ENCODE measurements around the gene ANKRD40. TPM values are rescaled to one million over a fixed set of nuclear protein-coding genes. Genes with fewer than 3 reads are reported as not detected.
"Not testable (repeated sequence)": the region's sequence is repeated elsewhere in the genome, so short reads cannot be mapped to it uniquely, and the experiment has no call there.

Gene ANKRD40
- total RNA-seq, 6 experiments from 2014 or later = 13.9 to 17.4 (median 15.1) TPM

- no peaks in the 10 kb centered on the region for H3K36me3 ChIP-seq
- H3K4me1 ChIP-seq = peaks cover 0 to 57% (median 14%) of the 10 kb centered on the region in 4 donors
- TF ChIP-seq POLR2A (IDR thresholded peaks at IDR 0.05) (no peak), CTCF (IDR thresholded peaks at IDR 0.05) (no peak)
- H3K27ac ChIP-seq = no peak overlapping the region
- ATAC-seq (peak in 1 of 4 donors; percentile 38), DNase-seq (no peak)
- WGBS (ENCODE audit: insufficient coverage, low coverage, low lambda C conversion rate, missing lambda C conversion rate) = 66% methylated on average over 5 of the region's 5 CpGs
- no peaks in the 10 kb centered on the region for H3K9me3 ChIP-seq
- H3K4me3 ChIP-seq = no peak overlapping the region
- intact Hi-C loops (cut with DNase I) = no loop called here
- H3K27me3 ChIP-seq = no peaks in the 10 kb centered on the region
These were observed 21.4 kb upstream of the ANKRD40 start for GRCh38 chr17:50728881-50729765.

DNA sequence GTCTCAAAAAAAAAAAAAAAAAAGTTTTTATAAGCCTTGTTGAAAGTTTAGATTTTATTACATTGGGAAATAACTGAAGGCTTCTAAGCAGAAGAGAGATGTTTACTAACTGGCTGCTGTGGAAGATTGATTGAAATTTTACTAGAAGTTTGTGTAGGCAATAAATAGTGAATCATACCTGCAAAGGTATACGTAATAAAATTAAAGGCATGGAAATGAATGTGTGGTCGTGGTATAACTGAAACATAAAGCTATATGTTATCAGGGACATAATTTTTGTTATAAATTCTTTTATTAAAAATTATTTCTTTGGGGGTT, 20.4 kb upstream of the ANKRD40 start:
- intact Hi-C loops (cut with DNase I) = no loop called here
- TF ChIP-seq POLR2A (IDR thresholded peaks at IDR 0.05) (no peak), CTCF (IDR thresholded peaks at IDR 0.05) (no peak)
- no peak overlapping the region for H3K4me3 ChIP-seq
- no peaks in the 10 kb centered on the region for H3K9me3 ChIP-seq
- no peak for ATAC-seq
- H3K27ac ChIP-seq = no peak overlapping the region
- peaks cover 0 to 68% (median 21%) of the 10 kb centered on the region in 4 donors for H3K4me1 ChIP-seq
- H3K27me3 ChIP-seq = no peaks in the 10 kb centered on the region
- WGBS (ENCODE audit: insufficient coverage, low coverage, low lambda C conversion rate, missing lambda C conversion rate) = 56% methylated on average over 2 of the region's 2 CpGs
- DNase-seq = no peak
- no peaks in the 10 kb centered on the region for H3K36me3 ChIP-seq

DNA sequence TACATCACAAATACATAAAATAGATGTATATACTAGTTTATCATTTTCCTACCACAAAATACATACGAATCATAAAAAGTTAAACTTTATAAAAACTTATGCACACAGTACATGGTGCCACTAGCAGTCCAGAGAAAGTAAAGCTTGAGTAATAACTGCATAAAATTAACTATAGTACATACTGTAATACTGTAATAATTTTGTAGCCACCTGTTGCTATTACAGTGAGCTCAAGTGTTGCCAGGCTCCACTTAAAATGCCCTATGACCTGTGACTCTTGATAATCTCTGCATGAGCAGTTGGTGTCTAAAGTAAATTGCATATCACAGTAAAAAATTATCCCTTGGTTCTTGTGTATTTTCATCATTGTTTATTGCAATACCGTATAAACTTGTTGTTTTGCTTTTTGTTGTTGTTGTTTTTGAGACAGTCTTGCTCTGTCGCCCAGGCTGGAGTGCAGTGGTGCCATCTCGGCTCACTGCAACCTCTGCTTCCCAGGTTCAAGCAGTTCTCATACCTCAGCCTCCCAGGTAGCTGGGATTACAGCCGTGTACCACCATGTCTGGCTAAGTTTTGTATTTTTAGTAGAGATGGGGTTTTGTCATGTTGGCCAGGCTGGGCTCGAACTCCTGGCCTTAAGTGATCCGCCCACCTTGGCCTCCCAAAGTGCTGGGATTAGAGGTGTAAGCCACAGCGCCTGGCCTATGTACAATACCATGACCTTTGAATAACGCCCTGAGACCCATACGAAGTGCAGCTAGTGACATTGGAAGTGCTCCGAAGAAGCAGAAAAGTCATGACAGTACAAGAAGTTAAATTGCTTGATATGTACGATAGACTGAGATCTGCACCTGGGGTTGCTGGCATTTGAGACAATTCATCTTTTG, 18.3 kb upstream of the ANKRD40 start:
- Histone ChIP-seq H3K4me3 (no peak overlapping the region), H3K27me3 (no peaks in the 10 kb centered on the region), H3K27ac (no peak overlapping the region), H3K4me1 (peaks cover 0 to 82% (median 31%) of the 10 kb centered on the region in 4 donors), H3K9me3 (no peaks in the 10 kb centered on the region), H3K36me3 (no peaks in the 10 kb centered on the region)
- DNase-seq = no peak
- intact Hi-C loops (cut with DNase I) = no loop called here
- TF ChIP-seq CTCF (IDR thresholded peaks at IDR 0.05) (no peak), POLR2A (IDR thresholded peaks at IDR 0.05) (no peak)
- WGBS (ENCODE audit: insufficient coverage, low coverage, low lambda C conversion rate, missing lambda C conversion rate) = 61% methylated on average over 11 of the region's 12 CpGs
- ATAC-seq = peak; percentile 45 to 57 (median 50)

GRCh38 chr17:50724622-50725021, 16.9 kb upstream of the ANKRD40 start:
- H3K4me1 ChIP-seq = peaks cover 0 to 85% (median 33%) of the 10 kb centered on the region in 4 donors
- intact Hi-C loops (cut with DNase I); ATAC-seq: not testable (repeated sequence)

More at GRCh38 chr17:50724622-50725021, 16.9 kb upstream of the ANKRD40 start:
- H3K9me3 ChIP-seq, H3K27ac ChIP-seq, H3K4me3 ChIP-seq, H3K36me3 ChIP-seq, H3K27me3 ChIP-seq, DNase-seq: not testable (repeated sequence)
- WGBS (ENCODE audit: insufficient coverage, low coverage, low lambda C conversion rate, missing lambda C conversion rate) = 96% methylated on average over 6 of the region's 6 CpGs
